ENCODE measurements around the gene ENAH.

DNA sequence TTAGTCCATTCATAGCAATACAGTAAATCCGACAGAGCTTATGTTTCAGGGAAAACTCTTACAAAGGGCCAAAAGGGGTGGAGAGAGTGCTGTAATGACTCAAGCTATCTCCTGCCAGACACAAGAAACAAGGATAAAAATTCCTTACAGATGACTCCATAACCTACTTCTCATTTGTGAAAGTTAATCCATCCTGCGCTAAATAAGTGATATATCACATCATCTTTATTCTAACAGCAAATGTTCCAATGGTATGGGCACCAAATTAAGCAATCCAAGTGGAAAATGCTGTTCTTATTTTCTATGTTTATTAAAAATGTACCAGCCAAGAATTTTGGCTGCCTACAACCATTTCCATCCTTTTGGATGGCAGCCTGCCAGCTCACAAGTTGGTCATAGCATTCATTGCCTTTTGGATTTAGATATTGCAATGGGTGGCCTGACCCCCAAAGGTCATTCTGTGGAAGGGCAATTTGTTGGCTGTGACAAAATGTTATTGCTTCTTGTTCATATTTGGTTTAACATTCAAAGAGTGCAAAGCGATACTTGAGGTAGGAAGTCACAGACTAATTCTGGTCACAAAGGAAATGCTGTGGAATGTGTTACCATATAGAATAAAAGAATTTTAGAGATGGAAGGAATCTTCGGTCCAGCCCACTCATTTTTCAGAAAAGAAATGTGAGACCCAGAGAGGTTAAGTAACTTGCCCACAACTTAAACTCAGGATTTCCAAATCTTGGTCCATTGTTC lies 2.8 kb upstream of the ENAH start:
- TF ChIP-seq, protein P1, sequence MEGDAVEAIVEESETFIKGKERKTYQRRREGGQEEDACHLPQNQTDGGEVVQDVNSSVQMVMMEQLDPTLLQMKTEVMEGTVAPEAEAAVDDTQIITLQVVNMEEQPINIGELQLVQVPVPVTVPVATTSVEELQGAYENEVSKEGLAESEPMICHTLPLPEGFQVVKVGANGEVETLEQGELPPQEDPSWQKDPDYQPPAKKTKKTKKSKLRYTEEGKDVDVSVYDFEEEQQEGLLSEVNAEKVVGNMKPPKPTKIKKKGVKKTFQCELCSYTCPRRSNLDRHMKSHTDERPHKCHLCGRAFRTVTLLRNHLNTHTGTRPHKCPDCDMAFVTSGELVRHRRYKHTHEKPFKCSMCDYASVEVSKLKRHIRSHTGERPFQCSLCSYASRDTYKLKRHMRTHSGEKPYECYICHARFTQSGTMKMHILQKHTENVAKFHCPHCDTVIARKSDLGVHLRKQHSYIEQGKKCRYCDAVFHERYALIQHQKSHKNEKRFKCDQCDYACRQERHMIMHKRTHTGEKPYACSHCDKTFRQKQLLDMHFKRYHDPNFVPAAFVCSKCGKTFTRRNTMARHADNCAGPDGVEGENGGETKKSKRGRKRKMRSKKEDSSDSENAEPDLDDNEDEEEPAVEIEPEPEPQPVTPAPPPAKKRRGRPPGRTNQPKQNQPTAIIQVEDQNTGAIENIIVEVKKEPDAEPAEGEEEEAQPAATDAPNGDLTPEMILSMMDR (IDR thresholded peaks at IDR 0.05; ENCODE audit: insufficient read depth, low read depth, low read length), result no peak
- TF ChIP-seq EZH2 (IDR thresholded peaks at IDR 0.05; ENCODE audit: insufficient read depth, low read length), result no peak
